ENCODE measurements around the gene ANAPC13. TPM values are rescaled to one million over a fixed set of nuclear protein-coding genes. Genes with fewer than 3 reads are reported as not detected.

Gene ANAPC13
- polyA plus RNA-seq, 1 donor from 2014 or later = 178 TPM

- Histone ChIP-seq H3F3A (ENCODE audit: insufficient read depth, low read length, poor library complexity, severe bottlenecking) (no peaks in the 10 kb centered on the region), H3K79me2 (replicated peaks; ENCODE audit: insufficient read depth, low read length) (no peaks in the 10 kb centered on the region), H3K4me3 (ENCODE audit: low read length) (no peak overlapping the region), H3K9me2 (ENCODE audit: insufficient read depth, low read length) (no peaks in the 10 kb centered on the region), H3K36me3 (ENCODE audit: insufficient read depth, low read length) (no peaks in the 10 kb centered on the region), H3K27ac (ENCODE audit: low read length) (no peak overlapping the region), H2AFZ (ENCODE audit: low read depth, low read length) (no peak overlapping the region), H3K4me2 (ENCODE audit: low read length) (no peak overlapping the region), H4K20me1 (ENCODE audit: insufficient read depth) (no peaks in the 10 kb centered on the region), H3K9ac (ENCODE audit: low read length) (no peak overlapping the region), H3K9me3 (ENCODE audit: low read length) (no peaks in the 10 kb centered on the region), H3K27me3 (ENCODE audit: insufficient read depth, low read depth, low read length) (no peaks in the 10 kb centered on the region)
- TF ChIP-seq TAF1 (IDR thresholded peaks at IDR 0.05; ENCODE audit: low read depth) = no peak
These were observed 17.3 kb downstream of the ANAPC13 start for GRCh38 chr3:134468519-134468918.

GRCh38 chr3:134466331-134466730, 19.5 kb downstream of the ANAPC13 start:
- Histone ChIP-seq H3K27me3 (ENCODE audit: insufficient read depth, low read depth, low read length) (no peaks in the 10 kb centered on the region), H3K9ac (ENCODE audit: low read length) (no peak overlapping the region), H2AFZ (ENCODE audit: low read depth, low read length) (no peak overlapping the region), H3K4me2 (ENCODE audit: low read length) (no peak overlapping the region), H4K20me1 (ENCODE audit: insufficient read depth) (no peaks in the 10 kb centered on the region), H3K27ac (ENCODE audit: low read length) (no peak overlapping the region), H3K79me2 (replicated peaks; ENCODE audit: insufficient read depth, low read length) (no peaks in the 10 kb centered on the region), H3K4me3 (ENCODE audit: low read length) (no peak overlapping the region), H3K9me3 (ENCODE audit: low read length) (no peaks in the 10 kb centered on the region), H3K36me3 (ENCODE audit: insufficient read depth, low read length) (no peaks in the 10 kb centered on the region), H3F3A (ENCODE audit: insufficient read depth, low read length, poor library complexity, severe bottlenecking) (no peaks in the 10 kb centered on the region), H3K9me2 (ENCODE audit: insufficient read depth, low read length) (no peaks in the 10 kb centered on the region)
- TF ChIP-seq RAD21 (conservative IDR thresholded peaks at IDR 0.05) = no peak
- TF ChIP-seq MXI1 (conservative IDR thresholded peaks at IDR 0.05; ENCODE audit: poor library complexity, severe bottlenecking) = no peak
- TF ChIP-seq, protein P1, sequence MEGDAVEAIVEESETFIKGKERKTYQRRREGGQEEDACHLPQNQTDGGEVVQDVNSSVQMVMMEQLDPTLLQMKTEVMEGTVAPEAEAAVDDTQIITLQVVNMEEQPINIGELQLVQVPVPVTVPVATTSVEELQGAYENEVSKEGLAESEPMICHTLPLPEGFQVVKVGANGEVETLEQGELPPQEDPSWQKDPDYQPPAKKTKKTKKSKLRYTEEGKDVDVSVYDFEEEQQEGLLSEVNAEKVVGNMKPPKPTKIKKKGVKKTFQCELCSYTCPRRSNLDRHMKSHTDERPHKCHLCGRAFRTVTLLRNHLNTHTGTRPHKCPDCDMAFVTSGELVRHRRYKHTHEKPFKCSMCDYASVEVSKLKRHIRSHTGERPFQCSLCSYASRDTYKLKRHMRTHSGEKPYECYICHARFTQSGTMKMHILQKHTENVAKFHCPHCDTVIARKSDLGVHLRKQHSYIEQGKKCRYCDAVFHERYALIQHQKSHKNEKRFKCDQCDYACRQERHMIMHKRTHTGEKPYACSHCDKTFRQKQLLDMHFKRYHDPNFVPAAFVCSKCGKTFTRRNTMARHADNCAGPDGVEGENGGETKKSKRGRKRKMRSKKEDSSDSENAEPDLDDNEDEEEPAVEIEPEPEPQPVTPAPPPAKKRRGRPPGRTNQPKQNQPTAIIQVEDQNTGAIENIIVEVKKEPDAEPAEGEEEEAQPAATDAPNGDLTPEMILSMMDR (IDR thresholded peaks at IDR 0.05; ENCODE audit: poor library complexity, severe bottlenecking) = no peak
- TF ChIP-seq SMC3 (conservative IDR thresholded peaks at IDR 0.05; ENCODE audit: poor library complexity) = no peak
- TF ChIP-seq POLR2AphosphoS5 (IDR thresholded peaks at IDR 0.05) = no peak
- no peak for TF ChIP-seq TAF1 (IDR thresholded peaks at IDR 0.05; ENCODE audit: low read depth)
- no peak for TF ChIP-seq EZH2 (IDR thresholded peaks at IDR 0.05; ENCODE audit: borderline replicate concordance, insufficient read depth, low read length, poor library complexity, severe bottlenecking)
- TF ChIP-seq EP300 (conservative IDR thresholded peaks at IDR 0.05; ENCODE audit: poor library complexity, severe bottlenecking) = no peak
- TF ChIP-seq, protein P2, sequence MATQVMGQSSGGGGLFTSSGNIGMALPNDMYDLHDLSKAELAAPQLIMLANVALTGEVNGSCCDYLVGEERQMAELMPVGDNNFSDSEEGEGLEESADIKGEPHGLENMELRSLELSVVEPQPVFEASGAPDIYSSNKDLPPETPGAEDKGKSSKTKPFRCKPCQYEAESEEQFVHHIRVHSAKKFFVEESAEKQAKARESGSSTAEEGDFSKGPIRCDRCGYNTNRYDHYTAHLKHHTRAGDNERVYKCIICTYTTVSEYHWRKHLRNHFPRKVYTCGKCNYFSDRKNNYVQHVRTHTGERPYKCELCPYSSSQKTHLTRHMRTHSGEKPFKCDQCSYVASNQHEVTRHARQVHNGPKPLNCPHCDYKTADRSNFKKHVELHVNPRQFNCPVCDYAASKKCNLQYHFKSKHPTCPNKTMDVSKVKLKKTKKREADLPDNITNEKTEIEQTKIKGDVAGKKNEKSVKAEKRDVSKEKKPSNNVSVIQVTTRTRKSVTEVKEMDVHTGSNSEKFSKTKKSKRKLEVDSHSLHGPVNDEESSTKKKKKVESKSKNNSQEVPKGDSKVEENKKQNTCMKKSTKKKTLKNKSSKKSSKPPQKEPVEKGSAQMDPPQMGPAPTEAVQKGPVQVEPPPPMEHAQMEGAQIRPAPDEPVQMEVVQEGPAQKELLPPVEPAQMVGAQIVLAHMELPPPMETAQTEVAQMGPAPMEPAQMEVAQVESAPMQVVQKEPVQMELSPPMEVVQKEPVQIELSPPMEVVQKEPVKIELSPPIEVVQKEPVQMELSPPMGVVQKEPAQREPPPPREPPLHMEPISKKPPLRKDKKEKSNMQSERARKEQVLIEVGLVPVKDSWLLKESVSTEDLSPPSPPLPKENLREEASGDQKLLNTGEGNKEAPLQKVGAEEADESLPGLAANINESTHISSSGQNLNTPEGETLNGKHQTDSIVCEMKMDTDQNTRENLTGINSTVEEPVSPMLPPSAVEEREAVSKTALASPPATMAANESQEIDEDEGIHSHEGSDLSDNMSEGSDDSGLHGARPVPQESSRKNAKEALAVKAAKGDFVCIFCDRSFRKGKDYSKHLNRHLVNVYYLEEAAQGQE (IDR thresholded peaks at IDR 0.05; ENCODE audit: borderline replicate concordance) = no peak

All from neural cell (in vitro differentiated cells).